HG03039 (cell line): ENCODE measurements around the gene AMMECR1L.
"Not testable (repeated sequence)": the region's sequence is repeated elsewhere in the genome, so short reads cannot be mapped to it uniquely, and the experiment has no call there.

ENCODE experiments used
- ATAC-seq: cut with Tn5 transposase; IDR thresholded peaks from one replicate; pipeline ENCODE4 v1.9.1; 2021; ENCODE audit warnings: mild to moderate bottlenecking, moderate library complexity; ENCODE audit not compliant: unreplicated experiment

Gene AMMECR1L

GRCh38 chr2:127885780-127886592 lies at the start of gene AMMECR1L:
Gene AMMECR1L, minus strand, starts transcription at chr2:127885956. Its CDS starts 11,722 bp downstream, at chr2:127874234.
- ATAC-seq = peak; percentile 90

DNA sequence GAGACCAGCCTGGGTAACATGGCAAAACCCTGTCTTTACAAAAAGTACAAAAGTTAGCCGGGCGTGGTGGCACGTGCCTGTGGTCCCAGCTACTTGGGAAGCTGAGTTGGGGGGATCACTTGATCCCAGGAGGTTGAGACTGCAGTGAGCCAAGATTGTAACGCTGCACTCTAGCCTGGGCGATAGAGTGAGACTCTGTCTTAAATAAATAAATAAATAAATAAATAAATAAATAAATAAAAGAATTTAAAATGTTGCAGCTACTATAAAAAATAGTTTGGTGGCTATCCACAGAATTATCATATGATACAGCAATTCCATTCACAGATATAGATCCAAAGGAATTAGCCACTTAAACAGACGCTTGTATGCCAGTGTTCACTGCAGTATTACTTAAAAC lies 49.6 kb upstream of the AMMECR1L start:
- ATAC-seq = no peak

DNA sequence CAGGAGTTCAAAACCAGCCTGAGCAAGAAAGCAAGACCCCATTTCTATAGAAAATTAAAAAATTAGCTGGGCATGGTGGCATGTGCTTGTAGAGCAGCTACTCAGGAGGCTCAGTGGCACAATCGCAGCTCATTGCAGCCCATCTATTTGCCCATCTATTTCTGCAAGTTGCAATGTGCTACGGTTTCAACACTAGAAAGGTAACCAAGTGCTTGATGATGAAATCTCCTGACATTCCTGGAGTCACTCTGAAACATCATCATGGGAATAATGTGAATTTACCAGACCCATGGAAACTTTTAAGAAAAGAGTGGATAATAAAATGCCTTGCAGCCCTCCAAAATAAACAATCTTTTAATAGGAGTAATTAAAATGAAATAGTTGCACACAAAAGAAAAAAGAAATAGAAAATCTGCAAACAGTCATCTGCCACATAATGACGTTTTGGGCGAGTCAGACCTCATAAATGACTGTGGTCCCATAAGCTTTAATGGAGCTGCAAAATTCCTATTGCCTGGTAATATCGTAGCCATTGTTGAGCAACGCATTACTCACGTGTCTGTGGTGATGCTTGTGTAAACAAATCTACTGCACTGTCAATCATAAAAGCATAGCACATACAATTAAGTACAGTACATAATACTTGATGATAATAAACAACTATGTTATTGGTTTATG lies 46.6 kb upstream of the AMMECR1L start:
- no peak for ATAC-seq

- no peak for ATAC-seq
These were observed 43.7 kb upstream of the AMMECR1L start for GRCh38 chr2:127929449-127929848.

DNA sequence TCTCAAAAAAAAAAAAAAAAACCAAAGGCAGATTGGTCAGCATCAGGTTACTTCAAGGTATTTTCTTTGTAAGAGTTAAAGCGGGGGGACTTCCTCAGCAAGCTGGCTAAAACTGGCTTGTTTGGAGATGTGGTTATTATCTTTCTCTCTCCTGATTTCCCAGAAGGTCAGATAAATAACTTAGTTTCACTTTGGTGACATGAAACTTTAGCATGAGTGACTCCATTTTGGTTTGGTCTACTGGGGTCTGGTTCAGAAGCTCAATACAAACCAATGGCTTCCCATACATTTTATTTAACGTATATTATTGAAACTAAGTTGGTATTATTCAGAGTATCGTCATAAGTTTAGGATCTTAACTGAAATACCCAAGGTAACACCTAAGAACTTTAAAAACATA lies 41.6 kb upstream of the AMMECR1L start:
- no peak for ATAC-seq

- no peak for ATAC-seq
These were observed 32.2 kb upstream of the AMMECR1L start for GRCh38 chr2:127917916-127918315.

GRCh38 chr2:127913808-127914457 lies 28.2 kb upstream of the AMMECR1L start:
- ATAC-seq = no peak

DNA sequence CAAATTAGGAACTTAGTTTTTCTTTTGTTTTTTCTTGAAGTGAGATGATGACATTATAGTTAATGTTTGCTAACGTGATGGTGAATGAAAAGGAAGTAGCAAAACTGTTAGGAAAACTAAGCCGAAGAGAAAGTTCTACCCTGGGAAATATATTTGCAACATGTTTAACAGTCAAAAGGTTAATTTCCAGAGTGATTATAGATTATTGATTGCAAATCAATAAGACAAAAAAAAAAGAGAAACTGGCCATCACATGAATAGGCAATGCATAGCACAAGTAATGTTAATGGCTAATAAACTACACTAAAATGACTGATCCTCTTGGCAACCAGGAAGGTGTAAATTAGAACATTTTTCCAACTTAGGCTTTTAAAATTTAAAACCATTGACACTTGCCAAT lies 26.0 kb upstream of the AMMECR1L start:
- no peak for ATAC-seq

GRCh38 chr2:127910415-127910814 lies 24.7 kb upstream of the AMMECR1L start:
- no peak for ATAC-seq

- ATAC-seq = no peak
These were observed 23.3 kb upstream of the AMMECR1L start for GRCh38 chr2:127909019-127909418.

- not testable (repeated sequence) for ATAC-seq
These were observed 22.1 kb upstream of the AMMECR1L start for GRCh38 chr2:127907733-127908400.

- no peak for ATAC-seq
These were observed 20.6 kb upstream of the AMMECR1L start for GRCh38 chr2:127906206-127906926.

DNA sequence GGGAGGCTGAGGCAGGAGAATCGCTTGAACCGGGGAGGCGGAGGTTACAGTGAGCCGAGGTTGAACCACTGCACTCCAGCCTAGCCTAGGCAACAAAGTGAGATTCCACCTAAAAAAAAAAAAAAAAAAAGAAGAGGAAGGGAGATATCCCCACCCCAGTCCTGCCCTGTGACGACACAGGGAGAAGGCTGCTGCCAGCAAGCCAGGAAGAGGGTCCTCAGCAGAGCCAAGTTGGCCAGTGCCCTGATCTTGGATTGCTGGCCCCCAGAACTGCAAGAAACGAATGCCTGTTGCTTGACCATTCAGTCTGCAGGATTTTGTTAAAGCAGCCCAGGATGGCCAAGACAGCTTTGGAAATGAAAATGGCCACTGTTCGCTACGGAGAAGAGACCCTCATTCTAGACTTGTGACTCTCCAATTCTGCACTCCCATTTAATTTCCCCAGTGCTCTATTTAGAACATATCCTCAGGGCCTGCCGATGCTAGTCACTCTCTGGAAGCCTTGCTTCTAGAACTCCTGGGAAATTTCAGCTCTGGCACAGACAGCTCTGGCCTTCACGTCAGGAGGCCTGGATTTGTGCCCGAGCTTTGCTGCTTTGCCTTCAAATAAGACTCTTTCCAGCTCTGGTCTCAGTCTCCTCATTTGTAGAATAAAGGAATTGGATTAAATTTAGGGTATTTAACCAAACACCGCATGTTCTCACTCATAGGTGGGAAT lies 15.7 kb upstream of the AMMECR1L start:
- ATAC-seq = no peak

DNA sequence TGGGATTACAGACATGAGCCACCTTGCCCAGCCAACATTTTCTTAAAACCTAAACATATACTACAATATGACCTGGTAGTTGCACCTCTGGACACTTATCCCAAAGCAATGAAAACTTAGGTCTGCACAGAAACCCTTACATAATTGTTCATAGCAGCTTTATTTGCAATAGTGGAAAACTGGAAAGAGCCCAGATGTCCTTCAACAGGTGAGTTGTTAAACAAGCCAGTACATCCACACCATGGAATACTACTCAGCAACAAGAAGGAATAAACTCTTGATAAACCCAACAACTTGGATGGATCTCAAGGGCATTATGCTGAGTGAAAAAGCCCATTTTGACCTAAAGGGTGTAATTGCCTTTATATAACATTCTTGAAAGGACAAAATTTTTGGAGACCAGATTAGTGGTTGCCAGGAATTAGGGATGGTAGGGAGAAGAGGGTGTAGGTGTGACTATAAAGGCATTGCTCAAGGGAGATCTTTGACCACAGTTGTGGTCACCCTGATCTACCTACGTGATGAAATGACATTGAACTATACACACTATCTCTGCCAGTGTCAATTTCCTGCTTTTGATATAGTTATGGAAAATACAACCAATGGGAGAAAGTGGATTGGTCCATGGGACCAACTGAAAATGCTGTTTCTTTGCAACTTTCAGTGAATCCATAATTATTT lies 11.9 kb upstream of the AMMECR1L start:
- no peak for ATAC-seq

DNA sequence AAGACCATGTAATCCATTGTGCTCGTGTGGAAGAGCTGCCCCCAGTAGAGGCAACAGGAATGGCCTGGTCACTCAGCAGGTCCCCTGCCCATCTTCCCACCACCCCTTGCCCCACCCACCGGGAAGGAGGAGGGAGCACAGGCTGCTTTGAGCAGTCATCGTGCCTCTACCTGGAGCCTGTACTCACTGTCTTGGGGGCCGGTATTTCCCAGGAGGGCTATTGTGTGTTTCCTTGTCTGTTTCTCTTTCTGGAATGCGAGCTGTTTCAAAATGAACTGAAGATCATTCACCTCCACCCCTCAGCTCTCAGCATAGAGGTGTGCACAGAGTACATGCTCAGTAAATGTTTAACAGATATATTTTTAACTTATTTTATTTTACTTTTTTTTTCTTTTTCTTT lies 7.7 kb upstream of the AMMECR1L start:
- ATAC-seq = no peak

- no peak for ATAC-seq
These were observed 7.3 kb upstream of the AMMECR1L start for GRCh38 chr2:127893033-127893432.

DNA sequence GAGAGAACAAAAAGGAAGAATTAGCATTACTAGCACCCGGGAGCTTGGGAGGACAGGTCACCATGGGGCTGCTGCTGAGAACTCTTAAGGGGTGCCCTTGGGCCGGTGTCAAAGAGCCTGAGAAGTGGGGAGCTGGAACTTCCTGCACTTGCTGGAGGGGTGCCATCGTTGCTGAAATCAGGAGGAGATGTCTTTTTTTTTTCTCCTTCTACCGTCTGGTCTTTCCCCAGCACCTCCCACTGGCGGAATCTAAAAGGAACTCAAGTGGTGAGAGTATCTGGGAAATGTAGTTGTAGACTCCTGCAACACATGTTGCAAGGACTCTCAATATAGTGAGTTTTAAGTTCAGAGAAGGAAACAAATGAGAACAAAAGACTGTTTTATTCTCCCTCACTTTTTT lies 6.1 kb upstream of the AMMECR1L start:
- ATAC-seq = no peak

- ATAC-seq = not testable (repeated sequence)
These were observed 5.0 kb upstream of the AMMECR1L start for GRCh38 chr2:127890756-127891155.

GRCh38 chr2:127888772-127889171 lies 3.0 kb upstream of the AMMECR1L start:
- no peak for ATAC-seq
